ENCODE measurements around the gene HIVEP3.

Gene HIVEP3

GRCh38 chr1:41884256-41885230, 34.2 kb downstream of the HIVEP3 start:
- no peak overlapping the region for H3K9ac ChIP-seq (ENCODE audit: low read depth in 1 of 2, low read length in 2 of 2)
- no peaks in the 10 kb centered on the region for H3K9me3 ChIP-seq (ENCODE audit: control insufficient read depth in 1 of 2, low read length in 2 of 2)
- no peaks in the 10 kb centered on the region for H3K36me3 ChIP-seq (ENCODE audit: control insufficient read depth in 1 of 2, insufficient read depth in 2 of 2, low read length in 2 of 2)
- H3K4me1 ChIP-seq (ENCODE audit: control insufficient read depth in 1 of 2, insufficient read depth in 2 of 2, low read length in 2 of 2) = peaks cover 0 to 4% of the 10 kb centered on the region in 2 donors
- H3K27ac ChIP-seq (ENCODE audit: low read depth, low read length) = no peak overlapping the region
- no peaks in the 10 kb centered on the region for H3K27me3 ChIP-seq (ENCODE audit: control insufficient read depth in 1 of 2, insufficient read depth in 2 of 2, low read length in 2 of 2)
- no peak overlapping the region for H3K4me3 ChIP-seq (ENCODE audit: low read depth in 1 of 2, low read length in 2 of 2)

- Histone ChIP-seq H3K4me3 (ENCODE audit: low read depth in 1 of 2, low read length in 2 of 2) (no peak overlapping the region), H3K27me3 (ENCODE audit: control insufficient read depth in 1 of 2, insufficient read depth in 2 of 2, low read length in 2 of 2) (no peaks in the 10 kb centered on the region), H3K27ac (ENCODE audit: low read depth, low read length) (no peak overlapping the region), H3K36me3 (ENCODE audit: control insufficient read depth in 1 of 2, insufficient read depth in 2 of 2, low read length in 2 of 2) (no peaks in the 10 kb centered on the region), H3K4me1 (ENCODE audit: control insufficient read depth in 1 of 2, insufficient read depth in 2 of 2, low read length in 2 of 2) (peaks cover 0 to 4% of the 10 kb centered on the region in 2 donors), H3K9ac (ENCODE audit: low read depth in 1 of 2, low read length in 2 of 2) (no peak overlapping the region), H3K9me3 (ENCODE audit: control insufficient read depth in 1 of 2, low read length in 2 of 2) (no peaks in the 10 kb centered on the region)
These were observed 35.2 kb downstream of the HIVEP3 start for GRCh38 chr1:41883507-41883906.

GRCh38 chr1:41882486-41882885, 36.2 kb downstream of the HIVEP3 start:
- no peaks in the 10 kb centered on the region for H3K36me3 ChIP-seq (ENCODE audit: control insufficient read depth in 1 of 2, insufficient read depth in 2 of 2, low read length in 2 of 2)
- no peak overlapping the region for H3K4me3 ChIP-seq (ENCODE audit: low read depth in 1 of 2, low read length in 2 of 2)
- peaks cover 0 to 4% of the 10 kb centered on the region in 2 donors for H3K4me1 ChIP-seq (ENCODE audit: control insufficient read depth in 1 of 2, insufficient read depth in 2 of 2, low read length in 2 of 2)
- H3K27ac ChIP-seq (ENCODE audit: low read depth, low read length) = no peak overlapping the region
- no peaks in the 10 kb centered on the region for H3K9me3 ChIP-seq (ENCODE audit: control insufficient read depth in 1 of 2, low read length in 2 of 2)
- no peaks in the 10 kb centered on the region for H3K27me3 ChIP-seq (ENCODE audit: control insufficient read depth in 1 of 2, insufficient read depth in 2 of 2, low read length in 2 of 2)
- no peak overlapping the region for H3K9ac ChIP-seq (ENCODE audit: low read depth in 1 of 2, low read length in 2 of 2)

- Histone ChIP-seq H3K9me3 (ENCODE audit: control insufficient read depth in 1 of 2, low read length in 2 of 2) (no peaks in the 10 kb centered on the region), H3K4me3 (ENCODE audit: low read depth in 1 of 2, low read length in 2 of 2) (no peak overlapping the region), H3K9ac (ENCODE audit: low read depth in 1 of 2, low read length in 2 of 2) (no peak overlapping the region), H3K27ac (ENCODE audit: low read depth, low read length) (no peak overlapping the region), H3K4me1 (ENCODE audit: control insufficient read depth in 1 of 2, insufficient read depth in 2 of 2, low read length in 2 of 2) (peaks cover 0 to 4% of the 10 kb centered on the region in 2 donors), H3K36me3 (ENCODE audit: control insufficient read depth in 1 of 2, insufficient read depth in 2 of 2, low read length in 2 of 2) (no peaks in the 10 kb centered on the region), H3K27me3 (ENCODE audit: control insufficient read depth in 1 of 2, insufficient read depth in 2 of 2, low read length in 2 of 2) (no peaks in the 10 kb centered on the region)
These were observed 36.6 kb downstream of the HIVEP3 start for GRCh38 chr1:41882068-41882477.

- Histone ChIP-seq H3K27ac (ENCODE audit: low read depth, low read length) (no peak overlapping the region), H3K27me3 (ENCODE audit: control insufficient read depth in 1 of 2, insufficient read depth in 2 of 2, low read length in 2 of 2) (no peaks in the 10 kb centered on the region), H3K4me1 (ENCODE audit: control insufficient read depth in 1 of 2, insufficient read depth in 2 of 2, low read length in 2 of 2) (peaks cover 0 to 4% of the 10 kb centered on the region in 2 donors)
These were observed 37.5 kb downstream of the HIVEP3 start for GRCh38 chr1:41880950-41881885.

GRCh38 chr1:41880261-41880660, 38.5 kb downstream of the HIVEP3 start:
- no peak overlapping the region for H3K9ac ChIP-seq (ENCODE audit: low read depth in 1 of 2, low read length in 2 of 2)
- H3K4me3 ChIP-seq (ENCODE audit: low read depth in 1 of 2, low read length in 2 of 2) = no peak overlapping the region
- H3K27me3 ChIP-seq (ENCODE audit: control insufficient read depth in 1 of 2, insufficient read depth in 2 of 2, low read length in 2 of 2) = no peaks in the 10 kb centered on the region
- H3K4me1 ChIP-seq (ENCODE audit: control insufficient read depth in 1 of 2, insufficient read depth in 2 of 2, low read length in 2 of 2) = peaks cover 0 to 4% of the 10 kb centered on the region in 2 donors
- H3K27ac ChIP-seq (ENCODE audit: low read depth, low read length) = no peak overlapping the region
- no peaks in the 10 kb centered on the region for H3K9me3 ChIP-seq (ENCODE audit: control insufficient read depth in 1 of 2, low read length in 2 of 2)
- no peaks in the 10 kb centered on the region for H3K36me3 ChIP-seq (ENCODE audit: control insufficient read depth in 1 of 2, insufficient read depth in 2 of 2, low read length in 2 of 2)

More at GRCh38 chr1:41880950-41881885, 37.5 kb downstream of the HIVEP3 start:
- Histone ChIP-seq H3K4me3 (ENCODE audit: low read depth in 1 of 2, low read length in 2 of 2) (no peak overlapping the region), H3K9me3 (ENCODE audit: control insufficient read depth in 1 of 2, low read length in 2 of 2) (no peaks in the 10 kb centered on the region), H3K36me3 (ENCODE audit: control insufficient read depth in 1 of 2, insufficient read depth in 2 of 2, low read length in 2 of 2) (no peaks in the 10 kb centered on the region), H3K9ac (ENCODE audit: low read depth in 1 of 2, low read length in 2 of 2) (no peak overlapping the region)

- no peaks in the 10 kb centered on the region for H3K36me3 ChIP-seq (ENCODE audit: control insufficient read depth in 1 of 2, insufficient read depth in 2 of 2, low read length in 2 of 2)
- no peaks in the 10 kb centered on the region for H3K9me3 ChIP-seq (ENCODE audit: control insufficient read depth in 1 of 2, low read length in 2 of 2)
- H3K4me3 ChIP-seq (ENCODE audit: low read depth in 1 of 2, low read length in 2 of 2) = no peak overlapping the region
- H3K9ac ChIP-seq (ENCODE audit: low read depth in 1 of 2, low read length in 2 of 2) = no peak overlapping the region
- H3K27ac ChIP-seq (ENCODE audit: low read depth, low read length) = no peak overlapping the region
- no peaks in the 10 kb centered on the region for H3K27me3 ChIP-seq (ENCODE audit: control insufficient read depth in 1 of 2, insufficient read depth in 2 of 2, low read length in 2 of 2)
- H3K4me1 ChIP-seq (ENCODE audit: control insufficient read depth in 1 of 2, insufficient read depth in 2 of 2, low read length in 2 of 2) = peaks cover 0 to 4% of the 10 kb centered on the region in 2 donors
These were observed 39.1 kb downstream of the HIVEP3 start for GRCh38 chr1:41879617-41880016.

- H3K27me3 ChIP-seq (ENCODE audit: control insufficient read depth in 1 of 2, insufficient read depth in 2 of 2, low read length in 2 of 2) = no peaks in the 10 kb centered on the region
- H3K4me3 ChIP-seq (ENCODE audit: low read depth in 1 of 2, low read length in 2 of 2) = no peak overlapping the region
- no peaks in the 10 kb centered on the region for H3K36me3 ChIP-seq (ENCODE audit: control insufficient read depth in 1 of 2, insufficient read depth in 2 of 2, low read length in 2 of 2)
- no peak overlapping the region for H3K27ac ChIP-seq (ENCODE audit: low read depth, low read length)
- peaks cover 0 to 4% of the 10 kb centered on the region in 2 donors for H3K4me1 ChIP-seq (ENCODE audit: control insufficient read depth in 1 of 2, insufficient read depth in 2 of 2, low read length in 2 of 2)
- no peaks in the 10 kb centered on the region for H3K9me3 ChIP-seq (ENCODE audit: control insufficient read depth in 1 of 2, low read length in 2 of 2)
- H3K9ac ChIP-seq (ENCODE audit: low read depth in 1 of 2, low read length in 2 of 2) = no peak overlapping the region
These were observed 39.8 kb downstream of the HIVEP3 start for GRCh38 chr1:41878911-41879310.

GRCh38 chr1:41878495-41878894, 40.2 kb downstream of the HIVEP3 start:
- Histone ChIP-seq H3K9ac (ENCODE audit: low read depth in 1 of 2, low read length in 2 of 2) (no peak overlapping the region), H3K9me3 (ENCODE audit: control insufficient read depth in 1 of 2, low read length in 2 of 2) (no peaks in the 10 kb centered on the region), H3K27ac (ENCODE audit: low read depth, low read length) (no peak overlapping the region), H3K36me3 (ENCODE audit: control insufficient read depth in 1 of 2, insufficient read depth in 2 of 2, low read length in 2 of 2) (no peaks in the 10 kb centered on the region), H3K4me1 (ENCODE audit: control insufficient read depth in 1 of 2, insufficient read depth in 2 of 2, low read length in 2 of 2) (peaks cover 0 to 4% of the 10 kb centered on the region in 2 donors), H3K4me3 (ENCODE audit: low read depth in 1 of 2, low read length in 2 of 2) (no peak overlapping the region), H3K27me3 (ENCODE audit: control insufficient read depth in 1 of 2, insufficient read depth in 2 of 2, low read length in 2 of 2) (no peaks in the 10 kb centered on the region)

Data from duodenal mucosa (tissue), 2 donors.